Measurements from ENCODE around the gene CBY2. TPM values are rescaled to one million over a fixed set of nuclear protein-coding genes. Genes with fewer than 3 reads are reported as not detected.

Gene CBY2
- total and polyA plus RNA-seq, 10 of the 15 experiments (the other 5 are each of a cell fraction or from before 2014, with no cell fraction given) = 0.08 to 0.64 (median 0.23) TPM; not detected in 6

- ChIA-PET RAD21 (ENCODE audit: unreplicated experiment) (interaction anchor here (1.1 to 1.2 kb wide), 2 partner anchors 13 to 84 kb away, joined by 3 to 6 read pairs; no protein-coding TSS in a partner anchor), CTCF (interaction anchor here (1.5 to 7.5 kb wide), 3 partner anchors 10 to 84 kb away, joined by 4 to 40 read pairs (median 25); no protein-coding TSS in a partner anchor), SMC1A (ENCODE audit: uncharacterized antibody, unreplicated experiment) (interaction anchor here (0.6 to 3.6 kb wide), 6 partner anchors 10 to 100 kb away, joined by 3 to 27 read pairs (median 4); no protein-coding TSS in a partner anchor), POLR2A (interaction anchor here (1.9 to 2.5 kb wide), 2 partner anchors 12 to 15 kb away, joined by 7 to 10 read pairs; no protein-coding TSS in a partner anchor)
- Histone ChIP-seq H3K9ac (ENCODE audit: control insufficient read depth, insufficient read depth, low read length) (no peak overlapping the region), H2AFZ (ENCODE audit: control insufficient read depth, low read depth, low read length) (no peak overlapping the region), H3K79me2 (ENCODE audit: control insufficient read depth, insufficient read depth, low read length) (no peaks in the 10 kb centered on the region), H3K36me3 (ENCODE audit: control insufficient read depth in 2 of 2, insufficient read depth in 2 of 2, low read length in 1 of 2) (no peaks in the 10 kb centered on the region), H3K4me3 (no peak overlapping the region), H3K4me2 (ENCODE audit: control insufficient read depth, insufficient read depth) (no peak overlapping the region), H3K4me1 (ENCODE audit: control insufficient read depth, insufficient read depth, low read length) (peaks cover 37% of the 10 kb centered on the region), H4K20me1 (ENCODE audit: control insufficient read depth, insufficient read depth) (no peaks in the 10 kb centered on the region), H3K9me3 (replicated peaks; ENCODE audit: control insufficient read depth, insufficient read depth, low read length) (peaks cover 3% of the 10 kb centered on the region; the same call in 1 of the 3 replicates), H3K27ac (ENCODE audit: control insufficient read depth, insufficient read depth) (no peak overlapping the region), H3K27me3 (replicated peaks in 1 of 2; ENCODE audit: control insufficient read depth in 2 of 2, insufficient read depth in 2 of 2, low read length in 1 of 2) (no peaks in the 10 kb centered on the region)
- ATAC-seq = no peak
- no peak for DNase-seq (ENCODE audit: low read depth, low spot score)
- no peak for TF ChIP-seq KDM1A (IDR thresholded peaks at IDR 0.05; ENCODE audit: borderline replicate concordance)
- no peak for TF ChIP-seq EZH2 (IDR thresholded peaks at IDR 0.05; ENCODE audit: borderline replicate concordance, control insufficient read depth, low read depth, low read length)
- TF ChIP-seq CHD1 (IDR thresholded peaks at IDR 0.05; ENCODE audit: low read depth, low read length) = no peak
- no peak for TF ChIP-seq MTA2 (IDR thresholded peaks at IDR 0.05; ENCODE audit: low read depth)
- no peak for TF ChIP-seq GABPA (IDR thresholded peaks at IDR 0.05; ENCODE audit: low read depth)
- TF ChIP-seq SMAD1 (IDR thresholded peaks at IDR 0.05; ENCODE audit: low read depth, partially characterized antibody) = no peak
- no peak for TF ChIP-seq SIN3A (IDR thresholded peaks at IDR 0.05; ENCODE audit: low read depth, low read length)
- no peak for TF ChIP-seq NFXL1 (IDR thresholded peaks at IDR 0.05; ENCODE audit: borderline replicate concordance)
- TF ChIP-seq ZZZ3 (IDR thresholded peaks at IDR 0.05; ENCODE audit: control insufficient read depth, insufficient read length, low read depth) = no peak
- no peak for TF ChIP-seq ATF2 (IDR thresholded peaks at IDR 0.05; ENCODE audit: low read length)
- TF ChIP-seq RB1 (IDR thresholded peaks at IDR 0.05; ENCODE audit: borderline replicate concordance) = no peak
- TF ChIP-seq USF1 (IDR thresholded peaks at IDR 0.05; ENCODE audit: borderline replicate concordance, extremely low read length, insufficient read depth, low read depth, low read length) = no peak
- TF ChIP-seq JUNB (IDR thresholded peaks at IDR 0.05) = no peak
- TF ChIP-seq WRNIP1 (IDR thresholded peaks at IDR 0.05; ENCODE audit: borderline replicate concordance, low read depth, low read length) = no peak
- no peak for TF ChIP-seq ZSCAN29 (IDR thresholded peaks at IDR 0.05)
- TF ChIP-seq BACH1 (IDR thresholded peaks at IDR 0.05; ENCODE audit: borderline replicate concordance) = no peak
- TF ChIP-seq IKZF1 (conservative IDR thresholded peaks at IDR 0.05) = no peak
- no peak for TF ChIP-seq CHD2 (IDR thresholded peaks at IDR 0.05; ENCODE audit: borderline replicate concordance, low read depth, low read length)
- TF ChIP-seq ETV6 (conservative IDR thresholded peaks at IDR 0.05 in 1 of 2, IDR thresholded peaks at IDR 0.05 in 1 of 2; ENCODE audit: borderline replicate concordance in 1 of 2, low read depth in 1 of 2) = no peak
- in situ Hi-C loops (cut with MboI) = loop anchor here (10.0 kb wide), 1 partner anchor 467 kb away; no protein-coding TSS in a partner anchor
- intact Hi-C loops (cut with micrococcal nuclease; ENCODE audit: unreplicated experiment) = no loop called here
- WGBS (ENCODE audit: insufficient coverage, insufficient replicate concordance, low lambda C conversion rate, missing lambda C conversion rate) = 45% methylated on average over 2 of the region's 2 CpGs
- no peak for FAIRE-seq
- no TSS peak for BruUV-seq (replicated peaks)
Measured at GRCh38 chr13:45707516-45708100, 5.5 kb downstream of the CBY2 start.

Data from GM12878 (cell line).